ENCODE measurements around the gene EXPH5. TPM values are rescaled to one million over a fixed set of nuclear protein-coding genes. Genes with fewer than 3 reads are reported as not detected.
"Not testable (repeated sequence)": the region's sequence is repeated elsewhere in the genome, so short reads cannot be mapped to it uniquely, and the experiment has no call there.

Gene EXPH5
- total RNA-seq, 2 donors from 2014 or later, result 2.4 to 6.0 TPM

DNA sequence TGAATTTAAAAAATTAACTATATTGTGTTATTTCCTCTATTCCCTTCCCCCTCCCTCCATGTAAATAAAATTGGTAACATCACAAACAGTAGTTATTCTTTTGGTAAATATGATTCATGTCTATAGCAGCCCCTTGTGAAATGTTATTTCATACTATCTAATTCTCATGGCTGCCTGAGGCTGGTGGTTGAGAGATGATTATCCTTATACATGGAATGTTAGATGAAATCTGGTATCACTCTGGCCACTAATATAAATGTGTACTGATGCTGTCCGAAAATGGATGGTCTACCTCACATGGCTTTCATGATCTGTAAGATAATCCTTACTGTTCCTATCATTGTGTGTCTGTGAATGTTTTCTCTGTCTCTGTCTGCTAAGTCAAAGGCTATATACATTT, 25.0 kb upstream of the EXPH5 start:
- ATAC-seq (replicated peaks), result no peak
- no peak overlapping the region for H3K27ac Mint-ChIP-seq
- H3K4me3 Mint-ChIP-seq, result no peak overlapping the region
- peaks cover 18% of the 10 kb centered on the region for H3K27me3 Mint-ChIP-seq
- H3K36me3 Mint-ChIP-seq (ENCODE audit: low read depth), result no peaks in the 10 kb centered on the region
- no peaks in the 10 kb centered on the region for H3K9me3 Mint-ChIP-seq
- H3K4me1 Mint-ChIP-seq, result no peaks in the 10 kb centered on the region

GRCh38 chr11:108617055-108617454, 23.5 kb upstream of the EXPH5 start:
- Mint-ChIP-seq H3K36me3 (ENCODE audit: low read depth) (no peaks in the 10 kb centered on the region), H3K9me3 (no peaks in the 10 kb centered on the region)

DNA sequence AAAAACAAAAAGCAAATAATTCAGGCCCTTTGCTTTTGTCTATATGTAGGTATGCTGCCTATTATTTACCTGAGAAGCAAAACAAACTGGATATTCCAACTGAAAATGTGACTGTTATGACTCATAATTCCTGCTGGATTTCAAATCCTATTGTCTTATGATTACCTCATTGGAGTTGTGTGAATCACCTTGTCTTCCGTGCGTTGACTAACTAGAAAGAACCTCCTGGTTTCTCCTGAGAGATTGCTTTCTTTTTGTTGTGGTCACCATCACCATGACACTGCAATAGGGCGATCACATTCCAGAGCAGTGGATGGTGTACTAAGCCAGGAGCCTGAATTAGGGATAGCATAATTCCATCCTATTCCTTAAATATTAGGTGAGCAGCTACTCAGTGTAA, 23.0 kb upstream of the EXPH5 start:
- Mint-ChIP-seq H3K36me3 (ENCODE audit: low read depth) (no peaks in the 10 kb centered on the region), H3K4me3 (no peak overlapping the region), H3K4me1 (no peaks in the 10 kb centered on the region), H3K27me3 (peaks cover 18% of the 10 kb centered on the region), H3K27ac (no peak overlapping the region), H3K9me3 (no peaks in the 10 kb centered on the region)
- no peak for ATAC-seq (replicated peaks)

More at GRCh38 chr11:108617055-108617454, 23.5 kb upstream of the EXPH5 start:
- H3K27ac Mint-ChIP-seq, result no peak overlapping the region
- H3K27me3 Mint-ChIP-seq, result peaks cover 18% of the 10 kb centered on the region
- no peak for ATAC-seq (replicated peaks)
- H3K4me1 Mint-ChIP-seq, result no peaks in the 10 kb centered on the region
- no peak overlapping the region for H3K4me3 Mint-ChIP-seq

DNA sequence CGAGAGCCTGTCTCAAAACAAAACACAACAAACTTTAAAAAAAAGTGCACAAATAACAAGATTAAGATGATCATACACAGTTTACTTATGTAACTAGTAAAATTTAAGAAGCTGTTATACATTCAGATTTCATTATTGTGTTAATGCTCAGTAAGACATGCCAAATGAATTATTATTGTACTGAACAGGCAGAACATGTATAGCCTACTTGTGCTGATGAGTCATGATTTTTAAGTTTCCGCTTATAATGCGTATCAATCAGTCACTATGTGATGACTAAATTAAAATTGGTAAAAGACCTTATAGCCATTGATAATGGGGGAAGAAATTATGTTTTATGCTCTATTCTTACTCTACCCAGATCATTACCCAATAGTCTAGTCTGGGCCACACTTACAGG, 20.5 kb upstream of the EXPH5 start:
- ATAC-seq (replicated peaks), result no peak
- Mint-ChIP-seq H3K27ac (no peak overlapping the region), H3K36me3 (ENCODE audit: low read depth) (no peaks in the 10 kb centered on the region), H3K4me1 (no peaks in the 10 kb centered on the region), H3K9me3 (no peaks in the 10 kb centered on the region), H3K27me3 (peaks cover 16% of the 10 kb centered on the region), H3K4me3 (no peak overlapping the region)

DNA sequence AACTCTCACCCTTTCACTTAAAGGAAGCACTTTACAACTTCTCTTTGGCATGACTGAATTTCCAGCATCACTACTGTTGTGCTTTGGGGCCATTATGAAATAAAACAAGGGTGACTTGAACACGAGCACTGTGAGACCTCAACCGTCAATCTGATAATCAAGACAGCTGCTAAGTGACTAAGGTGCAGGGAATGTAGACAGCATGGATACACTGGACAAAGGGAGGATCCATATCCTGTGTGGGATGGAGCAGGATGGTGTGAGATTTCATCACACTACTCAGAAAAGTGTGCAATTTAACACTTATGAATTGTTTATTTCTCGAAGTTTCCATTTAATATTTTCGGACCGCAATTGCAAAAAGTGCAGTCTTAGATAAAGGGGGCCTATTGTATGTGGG, 16.1 kb upstream of the EXPH5 start:
- Mint-ChIP-seq H3K27me3 (peaks cover 12% of the 10 kb centered on the region), H3K4me1 (no peaks in the 10 kb centered on the region), H3K27ac (no peak overlapping the region), H3K9me3 (no peaks in the 10 kb centered on the region), H3K4me3 (no peak overlapping the region), H3K36me3 (ENCODE audit: low read depth) (no peaks in the 10 kb centered on the region)
- no peak for ATAC-seq (replicated peaks)

DNA sequence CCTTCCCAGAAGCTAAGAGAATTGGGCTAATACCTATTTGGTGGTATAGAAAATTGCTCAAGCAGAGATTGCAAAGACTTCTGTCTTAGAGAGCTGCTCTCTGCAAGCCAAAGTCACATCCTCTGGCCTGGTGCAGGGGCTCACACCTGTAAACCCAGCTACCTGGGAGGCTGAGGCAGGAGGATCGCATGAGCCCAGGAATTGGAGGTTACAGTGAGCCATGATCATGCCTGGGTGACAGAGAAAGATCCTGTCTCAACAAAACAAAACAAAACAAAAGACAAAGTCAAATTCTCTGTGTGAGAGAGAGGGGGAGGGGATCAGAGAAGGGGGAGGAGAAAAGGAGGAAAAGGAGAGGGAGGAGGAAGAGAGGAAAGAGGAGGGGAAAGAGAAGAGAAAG, 15.0 kb upstream of the EXPH5 start:
- H3K36me3 Mint-ChIP-seq (ENCODE audit: low read depth), result no peaks in the 10 kb centered on the region
- no peak for ATAC-seq (replicated peaks)

DNA sequence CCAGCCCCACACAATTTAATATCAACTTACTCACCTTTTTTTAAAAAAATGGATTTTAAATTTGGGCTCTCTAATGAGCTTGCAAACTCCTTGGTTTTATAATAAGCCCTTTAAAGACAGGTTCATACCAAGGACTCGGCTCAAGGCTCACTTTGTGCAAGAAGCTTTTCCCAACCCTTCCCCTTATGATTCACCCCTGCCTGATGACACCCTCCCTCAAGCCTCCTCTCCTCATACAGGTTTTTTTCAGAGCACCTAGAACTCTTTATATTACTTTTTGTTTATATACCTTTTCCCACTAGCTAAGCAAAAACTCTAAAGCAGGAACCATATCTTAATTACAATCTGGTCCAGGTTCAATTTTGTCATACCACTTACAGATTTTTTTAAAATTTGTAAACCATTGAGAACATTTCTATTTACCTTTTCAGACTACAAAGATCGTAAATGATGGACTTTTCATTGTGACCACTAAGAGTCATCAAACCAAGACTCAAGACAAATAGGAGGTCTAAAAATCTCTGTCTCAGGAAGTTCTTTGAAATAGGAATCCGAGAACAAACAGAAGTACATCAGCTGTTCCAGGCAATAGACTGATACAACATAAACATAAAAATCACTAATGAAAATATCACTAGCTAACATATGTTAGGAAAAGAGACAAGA, 13.1 kb upstream of the EXPH5 start:
- Mint-ChIP-seq H3K9me3 (no peaks in the 10 kb centered on the region), H3K4me3 (no peak overlapping the region), H3K27me3 (peaks cover 21% of the 10 kb centered on the region), H3K36me3 (ENCODE audit: low read depth) (no peaks in the 10 kb centered on the region), H3K27ac (no peak overlapping the region), H3K4me1 (no peaks in the 10 kb centered on the region)
- ATAC-seq (replicated peaks), result no peak

More for the DNA sequence above, 15.0 kb upstream of the EXPH5 start:
- H3K4me1 Mint-ChIP-seq, result no peaks in the 10 kb centered on the region
- H3K27ac Mint-ChIP-seq, result no peak overlapping the region
- H3K27me3 Mint-ChIP-seq, result peaks cover 16% of the 10 kb centered on the region
- H3K4me3 Mint-ChIP-seq, result no peak overlapping the region
- H3K9me3 Mint-ChIP-seq, result no peaks in the 10 kb centered on the region

- no peak overlapping the region for H3K27ac Mint-ChIP-seq
- H3K27me3 Mint-ChIP-seq, result peaks cover 17% of the 10 kb centered on the region
- H3K4me3 Mint-ChIP-seq, result no peak overlapping the region
- no peaks in the 10 kb centered on the region for H3K36me3 Mint-ChIP-seq (ENCODE audit: low read depth)
- ATAC-seq (replicated peaks), result no peak
- H3K4me1 Mint-ChIP-seq, result no peaks in the 10 kb centered on the region
- no peaks in the 10 kb centered on the region for H3K9me3 Mint-ChIP-seq
Observed at GRCh38 chr11:108606070-108606469, 12.5 kb upstream of the EXPH5 start.

- not testable (repeated sequence) for H3K4me1 Mint-ChIP-seq; H3K27ac Mint-ChIP-seq; ATAC-seq (replicated peaks); H3K9me3 Mint-ChIP-seq; H3K4me3 Mint-ChIP-seq; H3K36me3 Mint-ChIP-seq (ENCODE audit: low read depth)
- peaks cover 17% of the 10 kb centered on the region for H3K27me3 Mint-ChIP-seq
Observed at GRCh38 chr11:108602818-108603217, 9.2 kb upstream of the EXPH5 start.

- Mint-ChIP-seq H3K4me3 (no peak overlapping the region), H3K4me1 (no peaks in the 10 kb centered on the region), H3K27ac (no peak overlapping the region), H3K9me3 (no peaks in the 10 kb centered on the region), H3K27me3 (peaks cover 12% of the 10 kb centered on the region), H3K36me3 (ENCODE audit: low read depth) (no peaks in the 10 kb centered on the region)
- no peak for ATAC-seq (replicated peaks)
Observed at GRCh38 chr11:108601150-108601549, 7.6 kb upstream of the EXPH5 start.

DNA sequence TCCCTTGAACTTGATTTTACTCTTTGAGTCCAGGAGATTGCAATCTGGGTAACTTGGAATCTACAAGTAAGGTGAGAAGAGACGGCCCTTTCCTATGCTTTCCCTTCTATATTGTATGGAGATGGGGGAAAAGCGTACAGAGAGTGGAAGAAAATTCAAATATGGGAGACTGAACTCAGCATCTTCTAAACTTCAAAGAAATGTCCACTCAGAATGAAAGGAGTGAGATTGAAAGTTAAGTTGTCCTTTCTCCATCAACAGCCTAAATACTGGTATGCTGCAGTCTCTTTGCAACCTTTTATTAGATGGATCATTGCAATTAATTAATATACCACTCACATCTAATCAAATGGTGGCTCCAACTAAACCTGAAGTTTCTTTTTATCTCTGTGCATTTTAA, 6.4 kb upstream of the EXPH5 start:
- no peaks in the 10 kb centered on the region for H3K4me1 Mint-ChIP-seq
- ATAC-seq (replicated peaks), result no peak
- H3K4me3 Mint-ChIP-seq, result no peak overlapping the region
- H3K9me3 Mint-ChIP-seq, result no peaks in the 10 kb centered on the region
- H3K36me3 Mint-ChIP-seq (ENCODE audit: low read depth), result no peaks in the 10 kb centered on the region
- peaks cover 13% of the 10 kb centered on the region for H3K27me3 Mint-ChIP-seq
- H3K27ac Mint-ChIP-seq, result no peak overlapping the region

GRCh38 chr11:108597736-108598355, 4.3 kb upstream of the EXPH5 start:
- no peak overlapping the region for H3K27ac Mint-ChIP-seq
- H3K4me1 Mint-ChIP-seq, result no peaks in the 10 kb centered on the region
- ATAC-seq (replicated peaks), result no peak
- peaks cover 8% of the 10 kb centered on the region for H3K27me3 Mint-ChIP-seq
- H3K4me3 Mint-ChIP-seq, result no peak overlapping the region
- no peaks in the 10 kb centered on the region for H3K9me3 Mint-ChIP-seq
- H3K36me3 Mint-ChIP-seq (ENCODE audit: low read depth), result no peaks in the 10 kb centered on the region

GRCh38 chr11:108596701-108597100, 3.1 kb upstream of the EXPH5 start:
- H3K27ac Mint-ChIP-seq, result no peak overlapping the region
- H3K9me3 Mint-ChIP-seq, result no peaks in the 10 kb centered on the region
- H3K27me3 Mint-ChIP-seq, result peaks cover 3% of the 10 kb centered on the region
- no peaks in the 10 kb centered on the region for H3K4me1 Mint-ChIP-seq
- H3K4me3 Mint-ChIP-seq, result no peak overlapping the region
- ATAC-seq (replicated peaks), result no peak
- H3K36me3 Mint-ChIP-seq (ENCODE audit: low read depth), result no peaks in the 10 kb centered on the region

GRCh38 chr11:108593923-108594434, 411 bp upstream of the EXPH5 start:
- peak overlapping the region; percentile 88 for H3K27ac Mint-ChIP-seq
- no peaks in the 10 kb centered on the region for H3K36me3 Mint-ChIP-seq (ENCODE audit: low read depth)
- H3K4me3 Mint-ChIP-seq, result peak overlapping the region; percentile 89
- ATAC-seq (replicated peaks), result no peak
- H3K27me3 Mint-ChIP-seq, result peaks cover 3% of the 10 kb centered on the region
- H3K4me1 Mint-ChIP-seq, result no peaks in the 10 kb centered on the region
- no peaks in the 10 kb centered on the region for H3K9me3 Mint-ChIP-seq

GRCh38 chr11:108592591-108593213, 866 bp downstream of the EXPH5 start:
- H3K27me3 Mint-ChIP-seq, result peaks cover 3% of the 10 kb centered on the region
- H3K27ac Mint-ChIP-seq, result peak overlapping the region; percentile 88
- H3K4me1 Mint-ChIP-seq, result no peaks in the 10 kb centered on the region
- peak overlapping the region; percentile 89 for H3K4me3 Mint-ChIP-seq
- H3K9me3 Mint-ChIP-seq, result no peaks in the 10 kb centered on the region
- no peaks in the 10 kb centered on the region for H3K36me3 Mint-ChIP-seq (ENCODE audit: low read depth)
- ATAC-seq (replicated peaks), result peak; percentile 27
